ENCODE results near the gene VARS2. TPM values are rescaled to one million over a fixed set of nuclear protein-coding genes. Genes with fewer than 3 reads are reported as not detected.

VARS2 gene
- total RNA-seq, 4 donors from 2014 or later: 9.7 to 16.5 (median 12.8) TPM

DNA sequence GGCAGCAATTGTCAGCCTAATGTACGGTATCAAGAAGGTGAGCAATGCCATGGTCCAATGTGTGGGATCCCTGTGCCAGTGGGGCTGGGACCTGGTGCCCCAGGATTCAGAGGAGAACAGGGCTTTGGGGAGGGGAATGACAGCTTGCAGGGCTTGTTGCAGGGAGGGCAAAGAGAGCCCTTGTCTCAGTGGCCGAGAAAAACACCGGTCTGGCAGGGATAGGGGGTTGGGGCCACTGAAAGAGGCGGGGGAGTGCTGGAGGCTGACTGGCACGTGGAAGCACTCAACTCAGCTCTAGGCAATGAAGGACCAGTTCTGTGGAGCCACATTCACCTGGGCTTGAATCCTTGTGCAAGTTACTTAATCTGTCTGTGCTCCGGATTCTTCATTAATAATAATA is 23.2 kb downstream of the VARS2 start:
- Histone ChIP-seq H3K4me3 (no peak overlapping the region), H3K27me3 (peaks cover 39% of the 10 kb centered on the region), H3K27ac (no peak overlapping the region), H3K4me1 (peaks cover 0 to 8% (median 0%) of the 10 kb centered on the region in 3 donors), H3K36me3 (no peaks in the 10 kb centered on the region), H3K9me3 (no peaks in the 10 kb centered on the region)
- TF ChIP-seq, protein P1, sequence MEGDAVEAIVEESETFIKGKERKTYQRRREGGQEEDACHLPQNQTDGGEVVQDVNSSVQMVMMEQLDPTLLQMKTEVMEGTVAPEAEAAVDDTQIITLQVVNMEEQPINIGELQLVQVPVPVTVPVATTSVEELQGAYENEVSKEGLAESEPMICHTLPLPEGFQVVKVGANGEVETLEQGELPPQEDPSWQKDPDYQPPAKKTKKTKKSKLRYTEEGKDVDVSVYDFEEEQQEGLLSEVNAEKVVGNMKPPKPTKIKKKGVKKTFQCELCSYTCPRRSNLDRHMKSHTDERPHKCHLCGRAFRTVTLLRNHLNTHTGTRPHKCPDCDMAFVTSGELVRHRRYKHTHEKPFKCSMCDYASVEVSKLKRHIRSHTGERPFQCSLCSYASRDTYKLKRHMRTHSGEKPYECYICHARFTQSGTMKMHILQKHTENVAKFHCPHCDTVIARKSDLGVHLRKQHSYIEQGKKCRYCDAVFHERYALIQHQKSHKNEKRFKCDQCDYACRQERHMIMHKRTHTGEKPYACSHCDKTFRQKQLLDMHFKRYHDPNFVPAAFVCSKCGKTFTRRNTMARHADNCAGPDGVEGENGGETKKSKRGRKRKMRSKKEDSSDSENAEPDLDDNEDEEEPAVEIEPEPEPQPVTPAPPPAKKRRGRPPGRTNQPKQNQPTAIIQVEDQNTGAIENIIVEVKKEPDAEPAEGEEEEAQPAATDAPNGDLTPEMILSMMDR (IDR thresholded peaks at IDR 0.05): no peak
- TF ChIP-seq POLR2A (IDR thresholded peaks at IDR 0.05) (no peak), POLR2AphosphoS5 (IDR thresholded peaks at IDR 0.05) (no peak)
- ATAC-seq: no peak
- 77% methylated on average over 5 of the region's 6 CpGs; no CpG with 5 or more reads in 1 of the 2 donors for WGBS, 2 donors (ENCODE audit: low coverage in 1 of 2)

DNA sequence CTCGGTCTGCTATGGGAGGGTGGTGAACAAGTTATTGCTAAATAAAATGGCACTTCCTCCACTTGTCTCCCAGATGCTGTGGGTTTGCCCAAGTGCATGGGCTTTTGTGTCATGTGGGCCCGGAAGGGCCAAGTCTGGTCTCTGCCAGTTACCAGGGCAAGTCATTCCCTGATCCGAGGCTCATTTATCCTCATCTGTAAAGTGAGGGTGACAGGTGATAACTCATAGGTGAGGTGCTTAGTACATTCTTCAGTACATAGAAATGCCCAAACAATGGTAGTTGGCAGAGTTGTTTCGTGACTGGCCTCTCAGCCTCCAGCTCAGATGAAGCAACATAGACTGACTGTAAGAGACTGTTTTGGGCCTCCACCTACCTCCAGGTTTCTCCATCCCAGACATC is 24.7 kb downstream of the VARS2 start:
- TF ChIP-seq, protein P1 (IDR thresholded peaks at IDR 0.05): no peak
- 73% methylated on average over 3 of the region's 4 CpGs; no CpG with 5 or more reads in 1 of the 2 donors for WGBS, 2 donors (ENCODE audit: low coverage in 1 of 2)
- Histone ChIP-seq H3K4me1 (peaks cover 0 to 18% (median 5%) of the 10 kb centered on the region in 3 donors), H3K36me3 (no peaks in the 10 kb centered on the region), H3K4me3 (no peak overlapping the region), H3K9me3 (no peaks in the 10 kb centered on the region), H3K27ac (no peak overlapping the region), H3K27me3 (peaks cover 53% of the 10 kb centered on the region)
- no peak for ATAC-seq

DNA sequence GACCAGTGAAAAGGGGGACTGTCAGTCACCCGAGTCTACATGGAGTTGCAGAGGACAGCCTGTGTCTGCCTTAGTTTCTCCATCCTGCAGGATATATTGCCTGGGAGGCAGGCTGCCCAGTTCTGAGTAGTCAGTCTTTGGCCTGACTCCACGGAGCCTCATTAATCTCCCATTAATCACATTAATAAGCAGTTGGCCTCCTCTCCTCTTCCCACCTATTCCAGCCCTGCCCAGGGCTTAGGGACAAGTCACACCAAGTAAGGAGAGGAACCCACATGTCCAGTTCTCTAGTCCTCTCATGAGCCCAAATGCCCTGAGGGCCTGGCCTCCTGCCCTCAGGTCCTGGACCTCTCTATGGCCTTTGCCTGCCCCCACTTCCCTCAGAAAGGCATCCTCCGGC is 25.4 kb downstream of the VARS2 start:
- WGBS, 2 donors (ENCODE audit: low coverage in 1 of 2): 20% methylated on average over 1 of the region's 3 CpGs; no CpG with 5 or more reads in 1 of the 2 donors

GRCh38 chr6:30940361-30940986 is 26.4 kb downstream of the VARS2 start, which contains the start of gene MUCL3:
Gene MUCL3 (plus strand): TSS chr6:30940973. CDS start chr6:30941000, 27 bp downstream.
- no peak within 1 kb of the TSS for H3K4me3 ChIP-seq
- peaks cover 0 to 18% (median 5%) of the 10 kb centered on the region in 3 donors for H3K4me1 ChIP-seq
- no peaks in the 10 kb centered on the region for H3K36me3 ChIP-seq
- H3K9me3 ChIP-seq: no peaks in the 10 kb centered on the region
- H3K27me3 ChIP-seq: peaks cover 60% of the 10 kb centered on the region
- 63% methylated on average over 10 of the region's 16 CpGs; no CpG with 5 or more reads in 1 of the 2 donors for WGBS, 2 donors (ENCODE audit: low coverage in 1 of 2)
- no peak for ATAC-seq
- no peak within 1 kb of the TSS for H3K27ac ChIP-seq
- TF ChIP-seq POLR2AphosphoS5 (IDR thresholded peaks at IDR 0.05) (no peak), EP300 (IDR thresholded peaks at IDR 0.05) (no peak)
- TF ChIP-seq, protein P1 (IDR thresholded peaks at IDR 0.05): no peak

More for the DNA sequence above, 25.4 kb downstream of the VARS2 start:
- peaks cover 0 to 18% (median 5%) of the 10 kb centered on the region in 3 donors for H3K4me1 ChIP-seq
- H3K27me3 ChIP-seq: peaks cover 60% of the 10 kb centered on the region
- H3K9me3 ChIP-seq: no peaks in the 10 kb centered on the region
- H3K27ac ChIP-seq: no peak overlapping the region
- H3K4me3 ChIP-seq: no peak overlapping the region
- no peaks in the 10 kb centered on the region for H3K36me3 ChIP-seq
- no peak for ATAC-seq
- TF ChIP-seq POLR2AphosphoS5 (IDR thresholded peaks at IDR 0.05) (peak; percentile 7), EP300 (IDR thresholded peaks at IDR 0.05) (no peak)

DNA sequence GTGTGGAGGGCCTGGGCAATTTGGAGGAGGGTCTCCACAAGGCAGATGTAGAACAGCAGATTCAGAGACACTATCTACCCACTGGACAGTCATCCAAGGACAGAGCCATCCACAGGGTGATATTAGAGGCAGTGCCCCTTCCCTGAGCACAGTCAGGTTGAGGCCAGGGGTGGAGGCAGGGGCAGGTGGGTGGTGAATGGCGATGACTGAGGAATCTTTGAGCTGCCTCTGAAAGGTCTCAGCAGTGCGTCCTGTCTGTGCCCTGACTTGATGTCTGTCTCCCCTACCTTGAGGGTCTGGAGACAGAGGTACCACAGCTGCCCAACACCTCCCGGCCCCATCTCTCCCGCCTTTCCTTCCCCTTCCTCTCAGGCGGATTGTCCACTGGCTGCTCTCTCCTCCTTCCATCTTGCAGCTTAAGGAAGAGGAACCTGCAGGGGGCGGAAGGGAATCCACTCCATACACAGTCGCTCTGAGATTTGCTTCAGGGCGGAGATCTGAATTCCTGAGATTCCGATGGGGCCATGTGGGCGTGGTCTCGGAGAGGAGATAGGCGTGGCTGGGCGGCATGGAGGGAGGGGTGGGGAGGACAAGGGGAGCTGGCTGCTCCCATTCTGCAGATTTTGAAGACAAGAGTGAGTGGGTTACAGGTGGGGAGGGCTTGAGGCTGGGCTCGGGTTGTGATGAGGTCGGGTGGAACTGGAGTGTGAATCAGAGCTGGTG is 28.5 kb downstream of the VARS2 start:
- Histone ChIP-seq H3K36me3 (no peaks in the 10 kb centered on the region), H3K4me3 (no peak overlapping the region), H3K4me1 (peaks cover 0 to 18% (median 5%) of the 10 kb centered on the region in 3 donors), H3K9me3 (no peaks in the 10 kb centered on the region), H3K27ac (no peak overlapping the region), H3K27me3 (peaks cover 46% of the 10 kb centered on the region)
- 7 to 17% methylated on average over 6 to 7 of the region's 15 CpGs for WGBS, 2 donors (ENCODE audit: low coverage in 1 of 2)
- ATAC-seq: peak; percentile 80
- TF ChIP-seq, protein P1 (IDR thresholded peaks at IDR 0.05): peak in 3 of 4 experiments; percentile 15 to 46 (median 42)
- TF ChIP-seq POLR2A (IDR thresholded peaks at IDR 0.05): no peak

Measured in gastroesophageal sphincter (tissue), 4 donors.